H9 (cell line): ENCODE measurements around the gene LDB2. TPM values are rescaled to one million over a fixed set of nuclear protein-coding genes. Genes with fewer than 3 reads are reported as not detected.

Source experiments
- DNase-seq: peaks from one replicate; pipeline ENCODE4 v3.0.0-alpha.2; 2017
- H2AFZ ChIP-seq: one replicate; pipeline ENCODE4 v1.6.1; 2013; ENCODE audit warnings: mild to moderate bottlenecking, low read length, control low read depth, moderate library complexity
- H2AK5ac ChIP-seq: 2 replicates; pipeline ENCODE4 v1.6.1; 2013; ENCODE audit warnings: low read length, control low read depth, mixed read lengths; ENCODE audit not compliant: insufficient read length
- H2BK120ac ChIP-seq: one replicate; pipeline ENCODE4 v1.6.1; 2013; ENCODE audit warnings: low read depth, mild to moderate bottlenecking, low read length, control low read depth, inconsistent platforms; ENCODE audit not compliant: poor library complexity, severe bottlenecking
- H2BK12ac ChIP-seq: 2 replicates; pipeline ENCODE4 v1.6.1; 2013; ENCODE audit warnings: low read length, control low read depth, mixed read lengths, low read depth; ENCODE audit not compliant: insufficient read length
- H2BK15ac ChIP-seq: 2 replicates; pipeline ENCODE4 v1.6.1; 2013; ENCODE audit warnings: low read depth, low read length, control low read depth
- H2BK20ac ChIP-seq: one replicate; pipeline ENCODE4 v1.6.1; 2013; ENCODE audit warnings: low read depth, mild to moderate bottlenecking, low read length, control low read depth, inconsistent platforms; ENCODE audit not compliant: poor library complexity, severe bottlenecking
- H2BK5ac ChIP-seq: 2 replicates; pipeline ENCODE4 v1.6.1; 2013; ENCODE audit warnings: low read length, control low read depth, mixed read lengths; ENCODE audit not compliant: insufficient read length
- H3K14ac ChIP-seq: 2 replicates; pipeline ENCODE4 v1.6.1; 2013; ENCODE audit warnings: low read length, control low read depth; ENCODE audit not compliant: insufficient read depth
- H3K18ac ChIP-seq: 2 replicates; pipeline ENCODE4 v1.6.1; 2013; ENCODE audit warnings: low read depth, mild to moderate bottlenecking, mixed read lengths, low read length, control low read depth; ENCODE audit not compliant: insufficient read length
- H3K23ac ChIP-seq: 2 replicates; pipeline ENCODE4 v1.6.1; 2013; ENCODE audit warnings: low read length, control low read depth, mixed read lengths, low read depth; ENCODE audit not compliant: insufficient read length
- H3K23me2 ChIP-seq: 2 replicates; pipeline ENCODE4 v1.6.1; 2013; ENCODE audit warnings: low read depth, mild to moderate bottlenecking, mixed read lengths, low read length, control low read depth; ENCODE audit not compliant: insufficient read length, poor library complexity, severe bottlenecking
- H3K27ac ChIP-seq: 2 replicates; pipeline ENCODE4 v1.5.1; 2013; ENCODE audit warnings: low read length, control low read depth, mixed read lengths, low read depth; ENCODE audit not compliant: insufficient read length
- H3K27me3 ChIP-seq: 2 replicates; pipeline ENCODE4 v1.6.1; 2013; ENCODE audit warnings: low read length, control low read depth, inconsistent platforms; ENCODE audit not compliant: insufficient read depth
- H3K4ac ChIP-seq: 2 replicates; pipeline ENCODE4 v1.6.1; 2013; ENCODE audit warnings: low read depth, mild to moderate bottlenecking, control low read depth, inconsistent platforms, low read length, moderate library complexity
- H3K4me1 ChIP-seq: 2 replicates; pipeline ENCODE4 v1.6.1; 2013; ENCODE audit warnings: low read length, control low read depth, inconsistent platforms; ENCODE audit not compliant: insufficient read depth
- H3K4me2 ChIP-seq: 2 replicates; pipeline ENCODE4 v1.6.1; 2013; ENCODE audit warnings: low read length, control low read depth, mixed read lengths; ENCODE audit not compliant: insufficient read length, insufficient read depth
- H3K56ac ChIP-seq: 2 replicates; pipeline ENCODE4 v1.6.1; 2013; ENCODE audit warnings: low read depth, mild to moderate bottlenecking, mixed read lengths, low read length, control low read depth; ENCODE audit not compliant: insufficient read length
- H3K79me1 ChIP-seq: 2 replicates; pipeline ENCODE4 v1.6.1; 2013; ENCODE audit warnings: low read depth, mild to moderate bottlenecking, moderate library complexity, low read length, control low read depth, inconsistent platforms; ENCODE audit not compliant: insufficient read depth, poor library complexity, severe bottlenecking
- H3K79me2 ChIP-seq: 2 replicates; pipeline ENCODE4 v1.6.1; 2013; ENCODE audit warnings: low read length, control low read depth, inconsistent platforms; ENCODE audit not compliant: insufficient read depth
- H3K9ac ChIP-seq: 2 replicates; pipeline ENCODE4 v1.6.1; 2013; ENCODE audit warnings: low read length, control low read depth, mixed read lengths; ENCODE audit not compliant: insufficient read length; ENCODE audit errors: extremely low read depth
- H3K9me3 ChIP-seq: one replicate; pipeline ENCODE4 v1.6.1; 2013; ENCODE audit warnings: low read depth, low read length, inconsistent platforms; ENCODE audit not compliant: control insufficient read depth
- H3T11ph ChIP-seq: one replicate; pipeline ENCODE4 v1.6.1; 2013; ENCODE audit warnings: mild to moderate bottlenecking, low read length, control low read depth, inconsistent platforms
- H4K20me1 ChIP-seq: one replicate; pipeline ENCODE4 v1.6.1; 2013; ENCODE audit not compliant: control insufficient read depth, insufficient read length, insufficient read depth
- H4K5ac ChIP-seq: 2 replicates; pipeline ENCODE4 v1.6.1; 2013; ENCODE audit warnings: low read depth, mild to moderate bottlenecking, mixed read lengths, low read length, control low read depth; ENCODE audit not compliant: insufficient read length
- H4K8ac ChIP-seq: replicated peaks from 2 replicates; pipeline ENCODE4 v1.6.1; 2013; ENCODE audit warnings: low read length, control low read depth, mixed read lengths, low read depth; ENCODE audit not compliant: insufficient read length
- H4K91ac ChIP-seq: 2 replicates; pipeline ENCODE4 v1.6.1; 2013; ENCODE audit warnings: low read depth, mild to moderate bottlenecking, moderate library complexity, mixed read lengths, low read length, control low read depth; ENCODE audit not compliant: insufficient read length
- H3K27ac Mint-ChIP-seq, 3 experiments: 2 replicates in 2 of 3; 3 replicates in 1 of 3; pipeline ENCODE4 v1.8.0; 2020 to 2021; ENCODE audit warnings: mixed read lengths in 3 of 3, mild to moderate bottlenecking in 1 of 3, moderate library complexity in 1 of 3
- H3K27me3 Mint-ChIP-seq: 2 replicates; pipeline ENCODE4 v1.8.0; 2021; ENCODE audit warnings: low read depth, mild to moderate bottlenecking, moderate library complexity, mixed read lengths
- H3K36me3 Mint-ChIP-seq, 3 experiments: 2 replicates in 2 of 3; 3 replicates in 1 of 3; pipeline ENCODE4 v1.8.0; 2020 to 2021; ENCODE audit warnings: low read depth in 3 of 3, mixed read lengths in 3 of 3; ENCODE audit not compliant: insufficient read depth in 1 of 3
- H3K4me1 Mint-ChIP-seq, 2 experiments: 2 replicates each; pipeline ENCODE4 v1.8.0; 2020; ENCODE audit warnings: mixed read lengths in 2 of 2
- H3K4me3 Mint-ChIP-seq, 2 experiments: 2 replicates in 1 of 2; 3 replicates in 1 of 2; pipeline ENCODE4 v1.8.0; 2020 to 2021; ENCODE audit warnings: mild to moderate bottlenecking in 2 of 2, mixed read lengths in 2 of 2, moderate library complexity in 1 of 2
- H3K9me3 Mint-ChIP-seq, 2 experiments: 2 replicates in 1 of 2; 3 replicates in 1 of 2; pipeline ENCODE4 v1.8.0; 2020; ENCODE audit warnings: mild to moderate bottlenecking in 2 of 2, mixed read lengths in 2 of 2, moderate library complexity in 1 of 2
- WGBS: extraction: QIAGEN DNeasy Blood & Tissue Kit; methylation state at CpG from one replicate; pipeline ENCODE4 v1.1.7; 2013; ENCODE audit warnings: missing lambda C conversion rate, low lambda C conversion rate, mixed read lengths; ENCODE audit not compliant: insufficient read length; ENCODE audit errors: extremely low coverage; 5-methylcytosine and 5-hydroxymethylcytosine counted together
- total RNA-seq: library from RNA; stranded (reverse); gene quantifications from 2 replicates; pipeline ENCODE4 v1.2.1, GENCODE V29; 2021
- TF ChIP-seq, protein P1 (sequence below): fragments of 200-600 bp; sonication (generic); conservative IDR thresholded peaks from 3 replicates; pipeline ENCODE4 v1.8.0; 2021; ENCODE audit warnings: antibody characterized with exemption, mild to moderate bottlenecking

Gene LDB2
- total RNA-seq, 1 experiment from 2014 or later, result 22.5 TPM

DNA sequence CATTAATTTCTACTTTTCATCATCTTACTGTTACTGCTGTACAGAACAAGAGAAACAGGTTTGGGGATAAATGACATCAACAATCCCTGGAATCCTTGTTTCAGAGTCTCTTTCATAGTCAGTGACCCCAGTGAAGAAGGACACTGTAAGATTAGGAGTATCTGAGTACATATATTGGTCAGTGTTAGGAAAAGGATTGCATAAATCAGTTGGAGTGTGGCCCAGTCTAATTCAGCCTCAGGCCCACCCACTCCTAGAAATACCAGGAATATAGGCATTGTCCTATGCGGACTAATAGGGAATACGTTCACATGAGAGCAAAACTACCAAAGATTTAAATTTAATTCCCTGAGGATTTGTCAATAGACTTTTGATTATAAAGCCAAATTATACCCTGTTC, 237.8 kb downstream of the LDB2 start:
- no peak overlapping the region for H2BK15ac ChIP-seq

More for the DNA sequence above, 237.8 kb downstream of the LDB2 start:
- Histone ChIP-seq H3K18ac (no peak overlapping the region), H3K79me1 (no peaks in the 10 kb centered on the region), H4K5ac (no peak overlapping the region), H3K9ac (no peak overlapping the region), H3K4ac (no peak overlapping the region), H3K27me3 (no peaks in the 10 kb centered on the region), H2BK120ac (no peak overlapping the region), H3K79me2 (no peaks in the 10 kb centered on the region), H4K20me1 (no peaks in the 10 kb centered on the region), H3K14ac (no peak overlapping the region), H3K9me3 (peaks cover 6% of the 10 kb centered on the region), H2BK5ac (no peak overlapping the region), H2BK12ac (no peak overlapping the region), H3K23ac (no peak overlapping the region), H3K27ac (no peak overlapping the region), H2BK20ac (no peak overlapping the region), H3T11ph (no peak overlapping the region), H3K4me2 (no peak overlapping the region), H3K23me2 (no peaks in the 10 kb centered on the region), H2AFZ (no peak overlapping the region), H4K8ac (no peak overlapping the region), H4K91ac (no peak overlapping the region), H3K56ac (no peak overlapping the region), H2AK5ac (no peak overlapping the region), H3K4me1 (peaks cover 8% of the 10 kb centered on the region)
- WGBS, result no CpG with 5 or more reads among the region's 2 CpGs
- H3K27me3 Mint-ChIP-seq, result no peaks in the 10 kb centered on the region
- peaks cover 0 to 15% of the 10 kb centered on the region in 2 experiments; a peak in 3 of 5 replicates for H3K9me3 Mint-ChIP-seq
- TF ChIP-seq, protein P1, sequence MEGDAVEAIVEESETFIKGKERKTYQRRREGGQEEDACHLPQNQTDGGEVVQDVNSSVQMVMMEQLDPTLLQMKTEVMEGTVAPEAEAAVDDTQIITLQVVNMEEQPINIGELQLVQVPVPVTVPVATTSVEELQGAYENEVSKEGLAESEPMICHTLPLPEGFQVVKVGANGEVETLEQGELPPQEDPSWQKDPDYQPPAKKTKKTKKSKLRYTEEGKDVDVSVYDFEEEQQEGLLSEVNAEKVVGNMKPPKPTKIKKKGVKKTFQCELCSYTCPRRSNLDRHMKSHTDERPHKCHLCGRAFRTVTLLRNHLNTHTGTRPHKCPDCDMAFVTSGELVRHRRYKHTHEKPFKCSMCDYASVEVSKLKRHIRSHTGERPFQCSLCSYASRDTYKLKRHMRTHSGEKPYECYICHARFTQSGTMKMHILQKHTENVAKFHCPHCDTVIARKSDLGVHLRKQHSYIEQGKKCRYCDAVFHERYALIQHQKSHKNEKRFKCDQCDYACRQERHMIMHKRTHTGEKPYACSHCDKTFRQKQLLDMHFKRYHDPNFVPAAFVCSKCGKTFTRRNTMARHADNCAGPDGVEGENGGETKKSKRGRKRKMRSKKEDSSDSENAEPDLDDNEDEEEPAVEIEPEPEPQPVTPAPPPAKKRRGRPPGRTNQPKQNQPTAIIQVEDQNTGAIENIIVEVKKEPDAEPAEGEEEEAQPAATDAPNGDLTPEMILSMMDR, result no peak
- no peak overlapping the region for H3K27ac Mint-ChIP-seq
- no peak for DNase-seq
- H3K4me3 Mint-ChIP-seq, result no peak overlapping the region
- peaks cover 13 to 18% of the 10 kb centered on the region in 2 experiments for H3K4me1 Mint-ChIP-seq
- H3K36me3 Mint-ChIP-seq, result peaks cover 17 to 23% (median 20%) of the 10 kb centered on the region in 3 experiments
